Astrocyte (in vitro differentiated cells and primary cell): ENCODE measurements around the gene ATXN2.
"Not testable (repeated sequence)": the region's sequence is repeated elsewhere in the genome, so short reads cannot be mapped to it uniquely, and the experiment has no call there.

ENCODE experiments used
- CTCF ChIP-seq: IDR thresholded peaks from 2 replicates; pipeline ENCODE4 v1.5.1; 2011; ENCODE audit warnings: low read depth, mild to moderate bottlenecking, inconsistent platforms, low read length, moderate library complexity; ENCODE audit not compliant: insufficient read depth
- EZH2 ChIP-seq: IDR thresholded peaks from 2 replicates; pipeline ENCODE4 v1.6.1; 2012; ENCODE audit warnings: mild to moderate bottlenecking, low read length, inconsistent platforms; ENCODE audit not compliant: insufficient read depth

DNA sequence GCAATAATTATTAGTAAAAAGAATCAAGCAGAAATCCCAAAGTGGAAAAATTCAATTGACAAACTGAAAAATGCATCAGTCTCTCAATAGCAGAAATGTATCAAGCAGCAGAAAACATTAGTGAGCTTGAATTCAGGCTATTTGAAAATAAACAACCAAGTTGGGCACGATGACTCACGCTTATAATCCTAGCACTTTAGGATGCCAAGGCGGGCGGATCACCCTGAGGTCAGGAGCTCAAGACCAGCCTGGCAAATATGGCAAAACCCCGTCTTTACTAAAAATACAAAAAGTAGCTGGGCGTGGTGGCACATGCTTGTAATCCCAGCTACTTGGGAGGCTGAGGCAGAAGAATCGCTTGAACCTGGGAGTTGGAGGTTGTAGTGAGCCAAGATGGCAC lies 106.1 kb downstream of the ATXN2 start:
- TF ChIP-seq CTCF, EZH2: not testable (repeated sequence)
